Stomach smooth muscle (tissue), 2 donors: ENCODE measurements around the gene ASTN2.
A peak's percentile ranks its signal among the peaks of the same experiment; 100 is the strongest.
"Not testable (repeated sequence)": the region's sequence is repeated elsewhere in the genome, so short reads cannot be mapped to it uniquely, and the experiment has no call there.

Experiments
- H3K27ac ChIP-seq: one replicate; pipeline ENCODE4 v1.7.0; 2013; ENCODE audit warnings: mild to moderate bottlenecking, low read length, inconsistent platforms
- H3K27me3 ChIP-seq, 2 donors: one replicate each; pipeline ENCODE4 v1.7.0; 2013; ENCODE audit warnings: low read length in 2 of 2; ENCODE audit not compliant: insufficient read depth in 2 of 2, control insufficient read depth in 1 of 2
- H3K36me3 ChIP-seq, 2 donors: one replicate each; pipeline ENCODE4 v1.7.0; 2013; ENCODE audit warnings: low read length in 2 of 2; ENCODE audit not compliant: control insufficient read depth in 2 of 2, insufficient read depth in 2 of 2
- H3K4me1 ChIP-seq: one replicate; pipeline ENCODE4 v1.7.0; 2013; ENCODE audit warnings: low read length; ENCODE audit not compliant: control insufficient read depth, insufficient read depth
- H3K4me3 ChIP-seq, 2 donors: one replicate each; pipeline ENCODE4 v1.7.0; 2013; ENCODE audit warnings: low read length in 2 of 2
- H3K9ac ChIP-seq, 2 donors: one replicate each; pipeline ENCODE4 v1.7.0; 2013; ENCODE audit warnings: low read length in 2 of 2, mild to moderate bottlenecking in 1 of 2
- H3K9me3 ChIP-seq, 2 donors: one replicate each; pipeline ENCODE4 v1.7.0; 2013; ENCODE audit warnings: low read length in 2 of 2; ENCODE audit not compliant: control insufficient read depth in 2 of 2
- donor health status: healthy.
- donor health status: Pancreatic carcinoma.

ASTN2 gene

DNA sequence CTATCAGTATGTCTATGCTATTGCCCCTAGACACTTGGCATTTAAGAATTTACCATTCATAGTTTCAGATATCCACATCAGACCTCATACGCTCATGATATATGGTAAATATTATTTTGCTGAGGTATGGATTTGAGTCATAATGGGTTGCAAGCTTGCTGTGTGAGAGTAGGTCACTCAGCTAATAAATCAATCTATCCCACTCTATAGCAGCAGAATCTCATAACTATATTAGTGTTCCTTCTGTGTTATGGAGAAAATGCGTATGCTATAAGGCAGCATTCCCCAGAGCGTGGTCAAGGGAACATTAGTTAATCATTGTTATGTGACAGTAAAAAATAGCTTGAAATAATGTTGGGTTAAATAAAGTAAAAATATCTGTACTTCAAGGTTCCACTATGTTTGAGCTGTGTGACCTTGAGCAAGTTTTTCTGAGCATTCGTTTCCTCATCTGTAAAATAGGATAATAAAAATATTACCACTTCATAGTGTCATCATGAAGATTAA lies 720.0 kb downstream of the ASTN2 start:
- Histone ChIP-seq H3K9ac (no peak overlapping the region), H3K27me3 (no peaks in the 10 kb centered on the region), H3K36me3 (peaks cover 23% of the 10 kb centered on the region in 2 donors), H3K4me3 (no peak overlapping the region), H3K27ac (no peak overlapping the region), H3K4me1 (no peaks in the 10 kb centered on the region), H3K9me3 (no peaks in the 10 kb centered on the region)

DNA sequence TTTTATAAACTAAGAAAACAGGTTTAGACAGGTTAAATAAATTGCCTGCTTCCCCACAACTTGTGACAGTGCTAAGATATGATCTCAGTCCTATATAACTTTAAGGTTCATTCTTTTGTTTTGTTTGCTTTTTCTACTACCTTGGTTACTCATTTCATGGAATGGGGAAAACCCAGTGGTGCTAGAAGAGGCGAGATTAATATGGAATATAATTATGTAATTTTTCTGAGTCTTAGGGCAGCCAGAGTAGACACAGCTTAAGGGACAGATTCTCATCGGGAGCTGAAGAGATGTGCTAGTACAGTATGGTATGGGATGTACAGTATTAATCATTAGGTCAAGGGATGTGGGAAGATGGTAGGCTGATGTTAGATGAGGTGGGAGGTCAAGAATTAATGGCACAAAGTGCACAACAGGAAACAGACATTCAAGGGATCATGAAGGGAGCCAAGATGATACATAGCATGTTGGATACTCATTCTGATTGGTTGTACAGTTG lies 721.6 kb downstream of the ASTN2 start:
- Histone ChIP-seq H3K9ac (no peak overlapping the region), H3K27ac (no peak overlapping the region), H3K4me1 (peaks cover 3% of the 10 kb centered on the region), H3K36me3 (peaks cover 8 to 9% of the 10 kb centered on the region in 2 donors), H3K27me3 (no peaks in the 10 kb centered on the region), H3K9me3 (no peaks in the 10 kb centered on the region), H3K4me3 (peak overlapping the region in 1 of 2 donors; percentile 3)

DNA sequence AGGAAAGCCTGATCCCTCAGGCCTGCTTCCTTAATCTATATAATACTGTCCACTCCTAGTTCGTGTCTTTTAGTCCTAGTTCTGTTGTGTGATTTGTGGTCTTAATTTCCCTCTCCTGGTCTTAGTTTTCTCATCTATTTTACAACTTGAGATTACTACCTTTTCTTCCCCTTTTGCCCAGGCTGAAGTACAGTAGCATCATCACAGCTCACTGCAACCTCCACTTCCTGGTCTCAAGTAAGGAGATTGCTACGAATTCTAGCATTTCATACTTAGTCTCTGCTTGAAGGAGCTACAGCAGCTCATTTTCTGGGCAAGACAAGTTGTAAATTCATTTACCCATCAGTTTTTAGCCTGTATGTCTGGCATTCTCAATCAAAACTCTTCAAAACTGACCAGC lies 722.2 kb downstream of the ASTN2 start:
- Histone ChIP-seq H3K36me3 (peaks cover 1 to 3% of the 10 kb centered on the region in 2 donors), H3K9ac (no peak overlapping the region), H3K9me3 (no peaks in the 10 kb centered on the region), H3K4me3 (no peak overlapping the region), H3K4me1 (peaks cover 9% of the 10 kb centered on the region), H3K27ac (no peak overlapping the region), H3K27me3 (no peaks in the 10 kb centered on the region)

DNA sequence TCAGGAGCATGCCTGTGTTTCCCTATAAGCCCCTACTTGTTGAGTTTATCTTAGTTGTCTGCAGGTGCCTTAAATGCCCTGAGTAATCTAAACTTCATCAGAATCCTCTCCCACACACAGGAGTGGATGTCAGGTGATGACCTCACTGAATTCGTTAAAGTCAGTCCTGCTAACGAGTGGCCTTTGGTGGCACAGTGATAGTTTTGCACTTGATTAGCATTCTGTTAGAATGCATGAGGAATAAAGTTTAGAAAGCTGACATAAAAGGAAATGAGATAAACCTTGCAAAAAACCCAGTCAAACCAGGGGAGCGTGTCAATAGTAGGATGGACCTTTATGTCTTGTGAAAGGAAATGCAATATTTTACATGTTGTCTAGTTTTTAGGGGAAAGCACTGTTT lies 723.2 kb downstream of the ASTN2 start:
- Histone ChIP-seq H3K9ac (no peak overlapping the region), H3K9me3 (no peaks in the 10 kb centered on the region), H3K27ac (no peak overlapping the region), H3K27me3 (no peaks in the 10 kb centered on the region), H3K36me3 (no peaks in the 10 kb centered on the region), H3K4me1 (peaks cover 13% of the 10 kb centered on the region), H3K4me3 (no peak overlapping the region)

DNA sequence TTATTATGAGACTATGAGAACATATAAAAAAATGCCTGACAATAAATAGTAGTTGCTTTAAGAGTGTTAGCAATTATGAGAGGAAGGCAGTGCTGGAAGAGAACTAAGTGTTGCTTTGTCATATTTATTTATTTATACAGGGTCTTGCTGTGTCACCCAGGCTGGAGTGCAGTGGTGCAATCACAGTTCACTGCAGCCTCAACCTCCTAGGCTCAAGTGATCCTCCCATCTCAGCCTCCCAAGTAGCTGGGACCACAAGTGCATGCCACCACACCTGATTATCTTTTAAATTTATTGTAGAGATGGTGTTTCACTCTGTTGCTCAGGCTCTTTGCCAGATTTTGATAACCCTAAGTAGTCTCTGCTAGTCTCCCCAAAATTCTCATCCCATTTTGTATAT lies 724.1 kb downstream of the ASTN2 start:
- not testable (repeated sequence) for H3K27ac ChIP-seq, H3K27me3 ChIP-seq, H3K36me3 ChIP-seq, H3K4me3 ChIP-seq, H3K9ac ChIP-seq, H3K9me3 ChIP-seq
- H3K4me1 ChIP-seq, result peaks cover 20% of the 10 kb centered on the region

DNA sequence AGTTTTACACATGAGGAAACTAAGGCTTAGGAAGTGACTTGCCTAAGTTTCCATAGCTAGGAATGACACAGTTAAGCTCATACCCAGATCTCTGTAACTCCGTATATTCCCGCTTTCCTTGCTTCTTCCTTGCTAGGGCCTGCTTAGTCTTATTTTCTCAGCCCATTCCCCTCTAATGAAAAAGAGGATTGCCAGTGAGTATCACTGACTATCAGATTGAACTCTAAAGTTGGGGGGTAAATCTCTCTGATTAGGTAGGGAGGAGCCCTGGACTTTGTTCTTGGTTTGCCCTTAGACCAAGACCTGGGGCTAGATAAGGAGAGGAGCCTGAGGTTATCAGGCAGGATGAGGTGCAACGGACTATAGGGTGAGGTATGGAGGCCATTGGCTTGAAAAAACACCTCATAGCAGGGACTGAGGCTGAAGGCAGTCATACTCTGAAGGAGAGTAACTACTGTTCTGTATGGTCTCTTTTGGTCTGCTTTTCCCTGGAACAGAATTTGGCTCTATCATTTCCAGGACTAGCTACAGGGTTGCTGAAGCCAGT lies 725.3 kb downstream of the ASTN2 start:
- Histone ChIP-seq H3K27ac (no peak overlapping the region), H3K9me3 (no peaks in the 10 kb centered on the region), H3K36me3 (no peaks in the 10 kb centered on the region), H3K27me3 (no peaks in the 10 kb centered on the region), H3K4me3 (no peak overlapping the region), H3K9ac (no peak overlapping the region), H3K4me1 (peaks cover 20% of the 10 kb centered on the region)

DNA sequence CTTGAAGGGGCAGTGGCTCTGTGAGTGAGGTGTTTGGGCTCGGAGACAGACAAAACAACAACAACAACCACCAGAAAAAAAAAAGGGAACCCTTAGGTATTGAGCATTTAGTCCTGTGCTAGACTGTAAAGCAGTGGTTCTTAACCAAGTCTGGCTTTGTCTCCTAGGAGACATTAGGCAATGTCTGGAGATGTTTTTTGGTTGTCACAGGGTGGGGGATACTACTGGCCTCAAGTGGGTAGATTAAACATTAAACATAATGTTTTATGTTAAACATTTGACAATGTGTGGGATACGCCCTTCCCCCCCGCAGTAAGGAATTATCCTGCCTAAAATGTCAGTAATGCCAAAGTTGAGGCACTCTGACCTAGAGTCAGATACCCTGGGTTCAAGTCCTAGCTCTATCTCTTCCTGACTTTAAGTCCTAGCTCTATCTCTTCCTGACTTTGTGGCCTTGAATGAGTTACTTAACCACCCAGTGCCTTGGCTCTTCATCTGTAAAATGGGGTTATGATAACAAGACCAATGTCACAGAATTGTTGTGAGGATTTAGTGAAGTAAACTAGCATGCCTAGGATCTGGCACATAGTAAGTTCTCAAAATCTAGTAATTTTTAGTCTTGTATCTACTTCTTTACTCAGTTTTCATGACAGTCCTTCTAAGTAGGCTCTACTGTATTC lies 725.9 kb downstream of the ASTN2 start:
- no peaks in the 10 kb centered on the region for H3K27me3 ChIP-seq
- no peak overlapping the region for H3K27ac ChIP-seq
- peaks cover 20% of the 10 kb centered on the region for H3K4me1 ChIP-seq
- H3K4me3 ChIP-seq, result peak overlapping the region in 1 of 2 donors; percentile 87
- no peaks in the 10 kb centered on the region for H3K9me3 ChIP-seq
- H3K9ac ChIP-seq, result no peak overlapping the region
- H3K36me3 ChIP-seq, result no peaks in the 10 kb centered on the region

DNA sequence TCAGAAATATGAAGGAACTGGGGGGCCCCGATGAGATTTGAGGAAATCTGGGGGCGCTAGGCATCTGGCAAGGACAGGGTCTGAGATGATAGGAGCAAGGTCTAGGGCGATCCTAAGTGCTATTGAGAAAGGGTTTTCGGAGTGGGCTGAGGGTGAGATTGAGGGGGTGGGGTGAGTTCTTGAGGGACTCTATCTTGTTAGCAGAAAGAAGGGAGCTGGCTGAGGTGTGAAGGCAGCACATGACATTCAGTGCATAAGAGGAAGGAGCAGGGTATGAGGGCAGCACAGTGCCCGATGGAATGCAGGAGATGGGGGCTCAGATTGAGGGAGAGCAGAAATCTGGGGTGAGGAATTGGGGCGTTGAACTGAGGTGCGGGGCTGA lies 727.1 kb downstream of the ASTN2 start:
- Histone ChIP-seq H3K27ac (no peak overlapping the region), H3K27me3 (no peaks in the 10 kb centered on the region), H3K9ac (peak overlapping the region; percentile 72 to 75), H3K4me1 (peaks cover 20% of the 10 kb centered on the region), H3K9me3 (no peaks in the 10 kb centered on the region), H3K4me3 (peak overlapping the region; percentile 86 to 87), H3K36me3 (no peaks in the 10 kb centered on the region)

DNA sequence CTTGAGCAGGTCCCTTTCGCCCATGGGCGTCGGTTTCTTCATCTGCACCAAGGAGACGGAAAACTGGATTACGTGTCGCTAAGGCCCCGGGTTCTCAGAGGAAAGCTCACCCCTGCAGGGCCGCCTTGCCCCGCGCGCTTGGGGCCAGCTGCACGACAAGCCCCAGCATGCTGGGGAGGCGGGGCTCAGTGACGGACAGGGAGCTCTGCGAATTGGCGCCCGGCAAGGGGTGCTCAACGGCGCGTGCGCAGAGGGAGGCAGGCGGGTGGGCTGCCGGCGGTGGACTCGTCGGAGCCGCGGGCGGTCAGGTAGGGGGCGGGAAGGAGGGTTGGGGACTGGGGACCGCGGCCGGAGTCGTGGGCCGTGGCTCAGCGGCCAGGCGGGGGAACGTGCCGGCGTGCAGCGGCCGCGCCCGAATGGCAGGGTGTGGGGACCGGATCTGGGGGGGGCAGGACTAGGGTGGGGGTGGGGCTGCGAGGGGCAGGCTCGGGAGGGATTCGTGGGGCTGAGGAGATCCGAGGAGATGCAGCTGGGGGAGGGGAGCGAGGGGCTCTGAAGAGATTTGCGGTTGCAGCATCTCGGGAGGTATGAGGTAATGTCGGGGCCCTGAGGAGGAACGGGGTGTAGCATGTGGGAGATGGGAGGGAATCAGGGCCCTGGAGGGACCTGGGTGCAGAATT lies 727.6 kb downstream of the ASTN2 start, which contains the start of gene TRIM32:
TSS of gene TRIM32 (plus strand) at position 232 of the 680 bp plus-strand sequence. CDS start 10,438 bp downstream, outside the sequence.
- peaks cover 20% of the 10 kb centered on the region for H3K4me1 ChIP-seq
- H3K9ac ChIP-seq, result peak within 1 kb of the TSS; percentile 72 to 82
- no peaks in the 10 kb centered on the region for H3K27me3 ChIP-seq
- H3K36me3 ChIP-seq, result no peaks in the 10 kb centered on the region
- no peak within 1 kb of the TSS for H3K27ac ChIP-seq
- H3K9me3 ChIP-seq, result no peaks in the 10 kb centered on the region
- peak within 1 kb of the TSS; percentile 86 to 87 for H3K4me3 ChIP-seq

DNA sequence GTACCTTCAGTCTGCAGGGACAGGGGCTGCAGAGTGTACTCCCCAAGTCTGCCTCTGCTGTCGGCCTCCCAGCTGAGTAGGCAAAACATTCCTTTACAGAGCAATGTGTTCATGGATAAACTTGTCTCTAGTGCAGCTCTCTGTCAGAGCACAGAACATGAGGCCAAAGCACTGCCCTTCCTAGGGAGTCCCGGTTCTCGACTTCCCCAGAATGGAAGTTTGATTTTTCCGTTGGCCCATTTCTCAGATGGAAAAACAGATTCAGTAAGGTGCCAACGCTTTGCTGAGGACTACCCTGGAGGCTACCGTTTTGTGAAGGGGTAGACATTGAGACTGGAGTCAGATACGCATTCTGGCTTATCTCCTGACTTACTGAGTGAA lies 728.2 kb downstream of the ASTN2 start:
- no peaks in the 10 kb centered on the region for H3K36me3 ChIP-seq
- H3K27ac ChIP-seq, result no peak overlapping the region
- no peaks in the 10 kb centered on the region for H3K27me3 ChIP-seq
- peak overlapping the region; percentile 72 to 82 for H3K9ac ChIP-seq
- H3K4me3 ChIP-seq, result peak overlapping the region; percentile 86 to 87
- H3K4me1 ChIP-seq, result peaks cover 20% of the 10 kb centered on the region
- H3K9me3 ChIP-seq, result no peaks in the 10 kb centered on the region
